Muscle of back (tissue), 13 donors: ENCODE measurements around the gene GNPTG. TPM values are rescaled to one million over a fixed set of nuclear protein-coding genes. Genes with fewer than 3 reads are reported as not detected.

ENCODE experiments used
- DNase-seq, 3 donors: peaks; one replicate each; pipeline versions ENCODE4 v3.0.0 to v3.0.0-alpha.2; 2013
- long read RNA-seq, 9 donors: transcript quantifications; one replicate each; lab custom pipeline, GENCODE V29; 2026
- polyA plus RNA-seq, 10 donors: library from polyadenylated mRNA; unstranded; fragments of 120-200 nt; gene quantifications; one replicate each; pipeline ENCODE4 v1.2.1, GENCODE V29; 2013; ENCODE audit not compliant: insufficient read length in 10 of 10

GNPTG gene
- polyA plus RNA-seq = 10 to 100 TPM; 21.1 to 43.0 (median 36.4) TPM
- long read RNA-seq, donor 1, transcript GNPTG-201 (11 exons, 1,983 nt) = major isoform, 8 of 21 reads
- long read RNA-seq, donor 1, partial matches to known transcripts = 12 of 21 reads
- long read RNA-seq, donor 1, other reads (novel, unspliced or antisense) = 0 of 21 reads
- long read RNA-seq, donor 2, transcript GNPTG-201 (11 exons, 1,983 nt) = major isoform, 18 of 23 reads
- long read RNA-seq, donor 2, partial matches to known transcripts = 5 of 23 reads
- long read RNA-seq, donor 2, other reads (novel, unspliced or antisense) = 0 of 23 reads
- long read RNA-seq, donor 3 = 0 reads
- long read RNA-seq, donor 4, transcript GNPTG-201 (11 exons, 1,983 nt) = major isoform, 19 of 35 reads
- long read RNA-seq, donor 4, partial matches to known transcripts = 16 of 35 reads
- long read RNA-seq, donor 4, other reads (novel, unspliced or antisense) = 0 of 35 reads
- long read RNA-seq, donor 5, transcript GNPTG-201 (11 exons, 1,983 nt) = major isoform, 31 of 77 reads
- long read RNA-seq, donor 5, partial matches to known transcripts = 45 of 77 reads
- long read RNA-seq, donor 5, other reads (novel, unspliced or antisense) = 0 of 77 reads
- long read RNA-seq, donor 6, transcript GNPTG-201 (11 exons, 1,983 nt) = major isoform, 26 of 49 reads
- long read RNA-seq, donor 6, partial matches to known transcripts = 23 of 49 reads
- long read RNA-seq, donor 6, other reads (novel, unspliced or antisense) = 0 of 49 reads
- long read RNA-seq, donor 7, transcript GNPTG-201 (11 exons, 1,983 nt) = major isoform, 18 of 18 reads
- long read RNA-seq, donor 7, partial matches to known transcripts = 0 of 18 reads
- long read RNA-seq, donor 7, other reads (novel, unspliced or antisense) = 0 of 18 reads
- long read RNA-seq, donor 8, transcript GNPTG-201 (11 exons, 1,983 nt) = major isoform, 10 of 11 reads
- long read RNA-seq, donor 8, partial matches to known transcripts = 0 of 11 reads
- long read RNA-seq, donor 8, other reads (novel, unspliced or antisense) = 0 of 11 reads
- long read RNA-seq, donor 9, partial matches to known transcripts = 0 of 4 reads
- long read RNA-seq, donor 9, other reads (novel, unspliced or antisense) = 0 of 4 reads

DNA sequence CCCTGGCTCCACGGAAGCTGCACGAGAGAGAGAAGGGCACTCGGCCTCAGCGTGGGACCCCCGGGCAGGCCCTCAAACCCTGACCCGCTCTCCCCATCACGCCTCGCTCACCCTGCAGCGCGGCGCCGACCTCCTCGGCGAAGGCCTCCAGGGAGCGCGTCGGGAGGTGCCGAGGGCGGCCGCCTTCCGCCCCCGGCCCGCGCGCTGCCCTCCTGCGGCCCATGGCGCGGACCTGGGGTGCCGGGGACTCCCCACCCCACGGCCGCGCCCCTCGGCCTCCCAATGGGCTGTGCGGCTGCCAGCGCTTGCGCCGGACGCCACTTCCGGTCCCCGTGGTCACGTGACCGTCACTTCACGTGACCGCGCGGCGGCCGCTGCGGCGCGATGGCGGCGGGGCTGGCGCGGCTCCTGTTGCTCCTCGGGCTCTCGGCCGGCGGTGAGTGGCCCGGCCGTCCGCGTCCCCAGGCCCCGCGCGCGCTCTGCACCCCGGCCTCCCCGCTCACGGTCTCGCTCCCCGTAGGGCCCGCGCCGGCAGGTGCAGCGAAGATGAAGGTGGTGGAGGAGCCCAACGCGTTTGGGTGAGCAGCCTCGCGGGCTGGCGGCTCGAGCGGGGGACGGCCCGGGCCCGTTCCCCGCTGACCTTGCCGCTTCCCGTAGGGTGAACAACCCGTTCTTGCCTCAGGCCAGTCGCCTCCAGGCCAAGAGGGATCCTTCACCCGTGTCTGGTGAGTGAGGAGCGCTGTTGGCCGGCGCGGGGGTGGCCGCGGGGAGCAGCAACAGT lies at the start of gene GNPTG, which contains the start of gene TSR3:
GNPTG (plus strand) TSS at position 350 of the 781 bp plus-strand sequence; CDS start at position 385, 35 bp downstream.
TSR3 (minus strand) TSS at position 297 of the 781 bp plus-strand sequence; CDS start at position 223, 74 bp downstream.
- DNase-seq = peak; percentile 88 to 95 (median 92)

DNA sequence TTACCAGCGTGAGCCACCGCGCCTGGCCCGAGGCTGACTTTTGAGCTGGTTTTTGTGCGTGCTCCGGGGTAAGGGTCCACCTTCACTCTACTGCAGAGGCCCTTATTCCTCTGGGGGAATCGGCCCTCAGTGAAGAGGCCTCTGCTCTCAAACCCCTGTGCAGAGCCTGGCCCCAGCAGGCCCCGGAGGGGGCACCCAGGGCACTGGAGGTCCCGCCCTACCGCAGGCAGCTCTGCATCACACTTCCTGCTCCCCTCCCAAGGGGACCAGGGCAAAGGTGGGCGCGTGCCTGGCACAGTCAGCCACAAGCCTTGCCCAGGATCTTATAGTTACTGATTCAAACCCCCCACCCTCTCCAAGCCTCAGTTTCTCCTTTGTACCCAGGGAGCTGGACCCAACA lies 45.9 kb upstream of the GNPTG start:
- DNase-seq = no peak

DNA sequence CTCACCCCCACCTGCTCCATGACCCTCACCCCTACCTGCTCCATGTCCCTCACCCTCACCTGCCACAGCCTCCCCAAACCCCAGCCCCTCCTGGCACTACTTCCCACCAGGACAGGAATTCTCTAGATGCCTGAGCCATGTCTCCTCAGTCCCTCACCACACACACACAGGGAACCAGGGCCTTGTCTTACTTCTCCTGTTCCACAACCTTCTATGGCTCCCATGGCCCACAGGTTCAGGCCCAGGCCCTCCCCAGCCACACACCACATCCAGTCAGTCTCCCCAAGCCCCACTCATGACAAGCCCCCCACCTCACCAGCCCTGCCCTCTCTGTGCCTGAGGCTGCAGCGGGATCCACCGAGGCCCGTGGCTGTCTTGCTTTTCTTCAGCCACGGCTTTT lies 45.4 kb upstream of the GNPTG start:
- no peak for DNase-seq

DNA sequence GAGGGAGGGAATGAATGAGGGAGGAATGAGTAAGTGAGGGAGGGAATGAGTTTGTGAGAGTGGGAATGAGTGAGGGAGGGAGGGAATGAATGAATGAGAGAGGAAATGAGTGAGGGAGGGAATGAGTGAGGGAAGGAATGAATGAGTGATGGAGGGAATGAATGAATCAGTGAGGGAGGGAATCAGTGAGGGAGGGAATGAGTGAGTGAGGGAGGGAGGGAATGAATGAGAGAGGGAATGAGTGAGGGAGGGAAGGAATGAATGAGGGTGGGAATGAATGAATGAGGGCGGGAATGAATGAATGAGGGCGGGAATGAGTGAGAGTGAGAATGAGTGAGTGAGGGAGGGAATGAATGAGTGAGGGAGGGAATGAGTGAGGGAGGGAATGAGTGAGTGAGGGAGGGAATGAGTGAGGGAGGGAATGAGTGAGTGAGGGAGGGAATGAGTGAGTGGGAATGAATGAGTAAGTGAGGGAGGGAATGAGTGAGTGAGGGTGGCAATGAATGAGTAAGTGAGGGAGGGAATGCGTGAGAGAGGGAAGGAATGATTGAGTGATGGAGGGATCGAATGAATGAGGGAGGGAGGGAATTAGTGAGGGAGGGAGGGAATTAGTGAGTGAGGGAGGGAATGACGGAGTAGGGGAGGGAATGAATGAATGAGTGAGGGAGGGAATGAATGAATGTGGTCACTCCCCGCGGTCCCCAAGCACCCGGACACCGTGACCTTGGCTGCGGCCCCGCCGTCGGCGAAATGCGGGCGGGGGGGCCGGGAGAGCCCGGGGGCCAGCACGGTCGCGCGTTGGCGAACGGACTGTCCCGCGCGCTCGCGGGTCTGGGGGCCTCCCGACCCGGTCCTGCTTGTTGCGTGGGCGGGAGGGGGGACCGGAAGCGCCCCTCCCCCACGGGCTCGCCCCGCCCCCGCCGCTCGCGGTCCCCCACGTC lies 43.4 kb upstream of the GNPTG start:
- no peak for DNase-seq

DNA sequence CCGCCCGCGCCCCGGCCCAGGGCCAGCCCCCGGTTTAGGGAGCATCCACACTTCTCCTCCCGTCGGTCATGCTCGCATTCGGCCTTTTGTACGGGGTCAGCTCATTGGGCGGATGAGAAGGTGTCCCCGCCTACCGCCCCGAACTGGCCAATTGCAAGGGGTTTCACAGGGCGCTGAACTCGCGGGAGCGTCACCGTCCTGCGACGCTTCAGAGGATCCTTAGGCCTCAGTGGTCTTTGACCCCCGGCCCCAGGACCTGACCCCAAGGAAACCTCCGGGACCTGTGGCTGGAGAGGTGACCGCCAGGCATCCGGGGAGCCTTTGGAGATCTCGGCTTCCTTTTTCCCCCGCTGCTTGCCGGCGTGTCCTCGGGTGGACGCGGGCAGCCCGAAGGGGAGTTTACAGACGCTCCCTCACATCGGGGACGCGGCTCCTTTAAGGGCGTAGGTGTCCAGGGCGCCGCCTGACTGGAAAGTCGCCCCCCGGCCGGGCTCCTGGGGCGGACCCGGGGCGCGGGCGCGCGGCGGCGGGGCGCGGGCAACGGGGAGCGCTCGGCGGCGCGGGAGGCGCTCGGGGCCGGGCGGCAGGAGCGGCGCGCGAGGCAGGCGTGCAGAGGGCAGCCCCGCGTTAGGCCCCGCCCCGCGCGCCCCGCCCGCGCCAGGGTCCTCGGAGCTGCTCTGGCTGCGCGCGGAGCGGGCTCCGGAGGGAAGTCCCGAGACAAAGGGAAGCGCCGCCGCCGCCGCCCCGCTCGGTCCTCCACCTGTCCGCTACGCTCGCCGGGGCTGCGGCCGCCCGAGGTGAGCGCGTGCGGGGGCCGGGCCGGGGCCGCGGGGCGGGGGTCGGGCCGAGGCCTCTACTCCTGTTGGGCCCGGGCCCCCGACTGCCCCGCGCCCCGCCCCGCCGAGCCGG lies 42.5 kb upstream of the GNPTG start, which contains the start of gene UBE2I:
UBE2I (plus strand) TSS at position 660 of the 909 bp plus-strand sequence. CDS start 4,395 bp downstream, outside the sequence.
- DNase-seq = peak; percentile 99 to 100 (median 99)

DNA sequence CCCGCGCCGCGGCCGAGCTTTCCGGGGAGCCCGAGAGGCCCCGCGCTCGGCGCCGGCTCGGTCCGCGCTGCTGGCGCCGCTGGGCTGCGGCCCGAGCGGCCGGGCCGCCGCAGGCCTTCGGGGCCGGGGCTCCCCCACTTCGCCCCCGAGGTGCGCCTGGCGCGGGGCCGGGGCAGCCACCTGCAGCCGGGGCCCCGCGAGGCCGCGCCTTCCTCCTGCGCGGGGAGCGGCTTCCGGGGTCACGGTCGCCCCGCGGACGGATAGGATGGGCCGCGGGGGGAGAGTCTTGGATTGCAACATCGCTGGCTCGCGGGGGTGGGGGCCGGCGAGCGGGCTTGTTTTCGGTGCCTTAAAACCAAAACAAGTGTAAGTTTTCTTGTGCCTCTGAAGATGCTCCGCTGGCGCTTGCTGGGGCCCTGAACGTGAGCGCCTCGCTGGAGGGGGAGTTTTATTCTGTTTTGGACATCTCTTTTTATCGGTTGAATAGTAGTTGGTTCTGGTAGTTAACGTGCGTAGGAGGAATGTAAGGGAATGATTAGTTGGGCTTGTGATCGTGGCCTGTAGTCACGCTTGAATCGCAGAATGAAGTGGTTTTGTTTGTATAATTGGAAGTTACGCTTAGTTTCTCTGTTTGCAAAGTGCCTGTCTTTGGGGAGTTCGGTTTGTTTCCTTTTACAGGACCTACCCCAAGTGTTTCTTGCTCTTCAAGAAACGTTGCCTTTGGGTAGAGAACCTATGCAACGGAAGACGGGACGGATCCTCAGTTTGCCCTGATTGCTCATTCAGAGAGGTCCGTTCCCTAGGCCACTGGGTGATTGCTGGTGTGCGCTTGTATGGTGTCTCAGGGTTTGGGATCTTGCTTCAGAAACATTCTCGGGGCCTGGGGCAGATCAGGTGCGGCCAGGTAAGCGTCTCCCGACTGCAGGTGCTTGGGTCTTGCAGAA lies 41.6 kb upstream of the GNPTG start:
- peak in 2 of 3 donors; percentile 29 to 56 for DNase-seq

DNA sequence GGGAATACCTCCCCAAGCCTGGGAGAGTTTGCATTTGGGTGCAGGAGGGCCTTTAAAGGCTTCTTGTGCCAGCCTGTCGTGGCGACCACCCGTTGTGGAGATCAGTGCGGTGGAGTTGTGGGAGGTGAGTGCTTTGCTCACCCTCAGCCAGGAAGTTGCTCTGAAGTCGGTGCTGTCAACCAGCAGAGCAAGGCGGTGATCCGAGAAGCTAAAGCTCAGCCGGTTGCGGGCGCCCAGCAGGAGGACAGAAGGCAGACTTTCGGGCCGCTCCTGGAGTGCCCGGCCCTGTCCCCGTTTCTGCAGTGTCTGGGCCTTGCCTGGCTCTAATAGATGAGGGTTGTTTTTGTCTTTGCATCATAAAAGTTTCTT lies 40.9 kb upstream of the GNPTG start:
- DNase-seq = no peak

DNA sequence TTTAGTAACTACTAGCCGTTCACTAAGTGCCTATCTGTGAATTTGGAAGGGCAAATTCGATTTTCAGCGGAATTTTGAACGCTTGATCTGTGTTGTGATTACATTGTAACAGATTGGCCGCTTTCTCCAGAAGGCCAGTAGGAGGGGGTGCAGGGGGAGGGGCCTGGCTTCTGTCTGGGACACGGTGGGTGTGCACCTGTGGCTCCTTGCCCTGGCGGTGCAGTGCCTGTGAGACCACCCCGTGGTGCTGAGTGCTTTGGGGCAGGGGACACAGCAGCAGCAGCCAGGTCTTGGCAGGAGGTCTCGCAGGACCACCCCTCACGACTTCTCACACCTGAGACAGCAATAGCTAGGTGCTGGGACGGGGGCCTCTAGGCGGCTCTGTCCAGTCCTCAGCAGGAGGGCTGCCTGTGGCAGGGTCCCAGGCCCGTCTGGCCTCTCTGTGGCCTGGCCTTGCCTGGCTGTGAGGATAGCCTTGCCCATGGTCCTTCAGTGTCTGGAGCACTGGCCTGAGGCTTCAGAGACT lies 40.5 kb upstream of the GNPTG start:
- DNase-seq = no peak

DNA sequence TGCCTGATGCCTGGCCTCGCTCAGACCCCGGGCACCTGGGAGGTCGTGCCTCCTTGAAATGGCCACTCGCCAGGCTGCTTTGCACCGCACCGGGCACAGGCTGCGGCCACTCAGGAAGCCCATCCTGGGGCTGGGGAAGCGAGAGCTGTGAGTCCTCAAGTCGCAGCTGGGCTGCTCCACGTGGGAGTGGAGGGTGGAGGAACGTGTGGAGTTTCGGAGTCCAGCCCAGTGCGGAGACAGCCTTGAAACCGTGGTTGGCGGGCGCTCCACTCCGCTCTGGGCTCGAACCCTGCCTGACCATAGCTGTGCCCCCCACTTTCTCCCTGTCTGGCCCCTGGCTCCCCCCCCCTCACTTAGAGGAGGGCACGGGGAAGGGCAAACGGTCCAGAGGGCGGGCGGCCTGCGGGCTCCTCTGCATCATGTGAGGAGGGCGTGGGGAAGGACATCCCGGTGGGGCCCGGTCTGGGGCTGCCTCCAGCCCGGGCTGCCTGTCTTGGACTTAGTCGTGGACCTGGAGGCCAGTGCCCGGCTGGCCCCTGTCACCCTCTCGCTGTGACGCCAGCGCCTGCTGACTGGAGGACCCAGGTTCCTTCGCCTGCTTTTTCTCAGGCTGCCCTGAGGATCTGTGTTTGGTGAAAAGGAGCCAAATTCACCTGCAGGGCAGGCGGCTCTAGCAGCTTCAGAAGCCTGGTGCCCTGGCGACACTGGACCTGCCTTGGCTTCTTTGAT lies 39.8 kb upstream of the GNPTG start:
- DNase-seq = peak in 1 of 3 donors; percentile 55

DNA sequence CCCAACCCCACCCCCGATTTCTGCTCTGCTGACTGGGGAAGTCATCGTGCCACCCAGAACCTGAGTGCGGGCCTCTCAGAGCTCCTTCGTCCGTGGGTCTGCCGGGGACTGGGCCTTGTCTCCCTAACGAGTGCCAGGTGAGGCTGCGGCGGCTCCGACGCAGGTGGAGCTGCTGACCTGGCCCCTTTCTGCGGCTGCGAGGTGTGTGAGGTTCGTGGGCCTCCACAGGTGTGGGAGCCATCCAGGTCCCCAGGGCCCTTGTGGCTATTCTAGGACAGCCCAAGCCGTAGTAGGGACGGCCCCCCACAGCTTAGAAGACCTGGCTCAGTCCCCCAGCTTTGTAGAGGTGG lies 39.3 kb upstream of the GNPTG start:
- DNase-seq = no peak

DNA sequence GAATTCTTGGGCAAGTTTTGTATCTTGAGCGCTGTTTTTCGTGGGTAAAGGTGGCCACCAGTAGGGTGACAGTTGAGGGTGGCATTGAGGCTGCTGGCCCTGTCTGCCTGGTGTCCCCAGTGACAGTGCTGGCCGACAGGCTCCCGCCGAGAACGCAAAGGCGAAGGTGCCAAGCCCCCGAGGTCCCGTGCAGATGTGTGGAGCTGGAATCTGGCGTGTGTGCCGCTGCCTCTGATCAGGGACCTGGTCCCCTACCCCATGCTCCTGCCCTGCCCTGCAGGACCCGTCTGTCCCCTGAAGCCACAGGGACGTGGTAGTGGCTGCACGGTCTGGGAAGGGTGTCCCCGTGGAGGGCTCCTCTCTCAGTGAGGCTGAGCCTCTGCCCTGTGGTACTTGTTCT lies 38.8 kb upstream of the GNPTG start:
- DNase-seq = no peak

DNA sequence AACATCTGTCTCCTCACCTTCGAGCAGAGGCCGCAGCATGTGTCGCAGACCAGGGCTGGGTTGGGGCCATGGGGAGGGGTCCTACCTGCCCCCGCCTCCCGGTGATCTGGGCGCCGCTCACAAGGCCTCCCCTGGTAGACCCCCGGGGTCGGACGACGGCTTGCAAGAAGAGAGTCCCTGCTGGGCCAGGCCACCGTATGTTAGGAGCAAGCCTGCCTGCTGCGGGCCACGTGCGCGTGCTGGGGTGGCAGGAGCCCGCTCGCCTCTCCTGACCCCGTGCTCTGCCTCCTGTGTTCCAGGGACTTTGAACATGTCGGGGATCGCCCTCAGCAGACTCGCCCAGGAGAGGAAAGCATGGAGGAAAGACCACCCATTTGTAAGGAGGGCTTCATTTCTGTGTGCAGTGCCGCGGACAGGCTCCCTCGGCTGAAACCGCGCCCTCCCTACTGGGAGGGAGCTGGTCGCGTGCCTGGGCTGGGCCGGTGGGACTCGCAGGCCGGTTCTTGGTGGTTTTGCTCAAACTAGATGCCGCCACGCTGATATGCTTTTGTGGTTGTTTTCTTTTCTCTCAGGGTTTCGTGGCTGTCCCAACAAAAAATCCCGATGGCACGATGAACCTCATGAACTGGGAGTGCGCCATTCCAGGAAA lies 37.9 kb upstream of the GNPTG start:
- DNase-seq = no peak

DNA sequence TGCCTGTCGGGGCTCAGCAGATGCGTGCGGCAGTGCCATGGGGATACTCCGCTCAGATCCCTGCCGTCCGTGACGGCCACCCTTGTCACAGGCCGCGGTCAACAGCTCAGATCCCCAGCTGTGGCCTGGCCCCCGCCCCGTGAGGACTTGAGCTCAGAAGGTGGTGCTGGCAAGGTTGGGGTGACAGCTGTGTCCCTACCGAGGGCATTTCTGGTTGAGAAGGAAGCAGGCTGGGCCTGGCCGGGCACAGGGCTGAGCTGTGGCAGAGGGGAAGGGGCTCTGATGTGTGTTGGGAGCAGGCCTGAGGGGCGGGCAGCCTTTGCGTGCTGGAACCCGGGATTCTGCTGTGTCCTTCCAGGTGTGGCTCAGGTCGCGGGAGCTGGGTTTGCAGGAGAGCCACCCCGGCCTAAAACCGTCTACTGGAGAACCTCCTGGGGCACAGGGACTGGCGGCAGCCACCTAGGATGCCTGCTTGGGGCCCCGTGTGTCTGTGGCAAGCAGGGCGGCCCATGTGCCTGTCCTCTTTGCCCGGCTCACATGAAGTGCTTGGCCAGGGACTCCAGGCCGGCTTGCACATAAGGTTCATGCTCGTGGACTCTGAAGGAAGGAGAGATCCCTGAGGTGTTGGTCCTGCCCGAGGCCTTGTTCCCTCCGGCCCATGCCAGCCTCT lies 37.2 kb upstream of the GNPTG start:
- no peak for DNase-seq

DNA sequence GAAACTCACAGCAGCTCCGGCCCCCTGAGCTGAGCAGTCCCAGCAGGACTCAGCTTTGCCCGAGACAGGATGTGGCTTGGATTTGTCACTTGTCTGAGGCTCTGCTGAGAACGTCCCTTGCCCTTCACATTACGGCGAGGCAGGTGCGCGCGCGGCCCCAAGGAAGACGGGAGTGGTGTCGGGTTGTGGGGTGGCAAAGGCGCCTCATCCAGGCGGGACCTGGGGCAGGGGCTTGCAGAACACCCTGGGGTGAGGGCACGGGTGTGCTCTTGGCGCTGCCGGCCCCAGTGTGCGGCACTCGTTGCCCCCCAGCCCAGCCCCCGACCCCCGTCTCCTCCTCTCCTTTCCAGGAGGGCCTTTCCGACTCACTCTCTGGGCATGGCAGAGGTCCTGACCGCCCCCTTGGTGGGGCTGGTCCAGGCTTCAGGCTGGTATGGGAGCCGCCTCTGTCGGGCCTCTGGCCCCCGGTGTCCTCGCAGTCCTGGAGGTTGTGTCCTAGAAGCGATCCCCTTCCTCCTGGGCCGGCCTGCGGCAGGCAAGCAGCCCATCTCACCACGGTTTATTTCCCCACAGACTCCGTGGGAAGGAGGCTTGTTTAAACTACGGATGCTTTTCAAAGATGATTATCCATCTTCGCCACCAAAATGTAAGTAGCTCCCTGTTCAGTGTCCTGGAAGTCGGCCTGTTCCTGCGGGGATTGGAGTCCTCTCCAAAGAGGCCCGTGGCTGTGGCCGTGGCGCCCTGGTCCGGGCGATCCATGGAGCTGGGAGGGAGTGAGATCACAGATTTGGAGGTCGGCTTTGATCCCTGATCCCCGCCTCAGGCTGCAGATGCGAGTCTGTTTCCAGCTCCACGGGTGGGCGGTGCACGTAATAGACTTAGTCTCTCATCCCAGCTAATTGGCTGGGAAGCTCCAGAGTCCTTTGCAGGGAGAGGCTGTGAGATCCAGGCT lies 36.4 kb upstream of the GNPTG start:
- DNase-seq = no peak

DNA sequence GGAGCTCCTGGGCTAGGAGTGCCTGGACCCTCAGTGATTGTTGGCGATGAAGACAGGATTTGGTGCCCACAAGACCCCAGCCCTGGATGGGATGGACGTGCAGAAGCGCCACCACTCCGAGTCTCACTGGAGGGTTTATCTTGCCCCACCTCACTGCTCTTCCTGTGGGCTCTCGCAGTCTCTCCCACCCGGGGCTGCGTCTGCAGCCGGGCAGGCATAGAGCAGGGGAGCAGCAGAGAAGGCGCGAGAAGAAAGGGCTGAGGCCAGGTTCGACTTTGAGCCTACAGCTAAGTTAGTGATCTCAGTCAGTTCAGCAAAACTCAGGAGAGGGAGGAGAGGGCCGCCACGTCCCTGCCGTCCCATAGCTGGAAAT lies 35.7 kb upstream of the GNPTG start:
- no peak for DNase-seq
